ENCODE data around the gene DNAH6.

The DNAH6 gene

GRCh38 chr2:84793641-84794040 is 277.3 kb downstream of the DNAH6 start:
- DNase-seq (ENCODE audit: low read depth in 4 of 4, low spot score in 1 of 4), result no peak

DNA sequence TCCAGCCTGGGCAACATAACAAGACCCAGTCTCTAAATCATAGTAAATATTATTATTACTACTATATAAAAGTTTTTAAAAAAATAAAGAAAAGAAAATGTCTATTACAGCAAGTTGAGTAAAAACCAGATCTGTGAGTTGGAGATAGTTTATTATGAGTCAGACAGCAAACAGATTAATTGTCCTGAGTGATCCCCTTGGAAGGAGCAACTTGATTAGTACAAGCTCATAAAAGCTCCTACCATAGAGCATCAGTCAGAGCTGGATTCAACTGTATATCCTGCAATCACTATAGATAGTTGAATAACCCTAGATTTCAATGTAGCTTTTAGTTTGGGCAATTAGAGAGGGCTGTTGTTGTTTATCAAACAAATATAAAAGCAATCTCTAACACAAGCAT is 280.5 kb downstream of the DNAH6 start:
- DNase-seq (ENCODE audit: low read depth in 4 of 4, low spot score in 1 of 4), result no peak

DNA sequence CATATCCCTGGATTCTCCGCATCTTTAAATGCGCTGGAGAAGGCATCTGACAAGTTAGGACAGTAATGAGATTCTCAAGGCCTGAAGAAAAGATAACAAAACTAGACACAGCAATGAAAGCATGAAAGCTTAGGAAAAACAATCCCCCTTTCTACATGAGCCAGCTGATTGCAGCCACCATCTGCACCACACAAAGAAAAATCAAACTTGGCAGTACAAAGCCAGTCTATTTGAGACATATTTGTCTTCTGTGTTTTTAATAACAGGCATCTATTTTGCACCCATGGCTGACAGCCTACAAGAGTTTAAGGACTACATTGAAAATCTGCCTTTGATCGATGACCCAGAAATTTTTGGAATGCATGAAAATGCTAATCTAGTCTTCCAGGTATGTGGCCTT is 281.0 kb downstream of the DNAH6 start:
- DNase-seq (ENCODE audit: low read depth in 4 of 4, low spot score in 1 of 4), result no peak

DNA sequence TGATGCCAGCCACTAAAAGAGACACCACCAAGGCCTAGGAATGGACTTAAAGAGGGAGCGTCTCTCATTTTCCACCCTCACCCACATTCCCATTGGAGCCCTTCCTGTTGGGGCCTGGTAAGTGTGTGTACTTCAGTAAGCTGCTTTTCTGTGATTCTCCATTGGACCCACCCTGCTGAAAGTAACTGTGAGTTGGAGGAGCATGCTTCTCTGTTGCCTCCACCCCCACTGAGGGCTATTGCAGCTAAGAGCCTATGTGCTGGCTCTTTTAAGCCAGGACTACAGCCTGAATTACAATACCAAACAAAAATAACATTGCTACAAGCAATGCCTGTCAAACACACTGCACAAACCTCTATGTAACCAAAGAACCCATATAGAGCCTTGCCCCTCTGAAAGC is 283.5 kb downstream of the DNAH6 start:
- no peak for DNase-seq (ENCODE audit: low read depth in 4 of 4, low spot score in 1 of 4)

DNA sequence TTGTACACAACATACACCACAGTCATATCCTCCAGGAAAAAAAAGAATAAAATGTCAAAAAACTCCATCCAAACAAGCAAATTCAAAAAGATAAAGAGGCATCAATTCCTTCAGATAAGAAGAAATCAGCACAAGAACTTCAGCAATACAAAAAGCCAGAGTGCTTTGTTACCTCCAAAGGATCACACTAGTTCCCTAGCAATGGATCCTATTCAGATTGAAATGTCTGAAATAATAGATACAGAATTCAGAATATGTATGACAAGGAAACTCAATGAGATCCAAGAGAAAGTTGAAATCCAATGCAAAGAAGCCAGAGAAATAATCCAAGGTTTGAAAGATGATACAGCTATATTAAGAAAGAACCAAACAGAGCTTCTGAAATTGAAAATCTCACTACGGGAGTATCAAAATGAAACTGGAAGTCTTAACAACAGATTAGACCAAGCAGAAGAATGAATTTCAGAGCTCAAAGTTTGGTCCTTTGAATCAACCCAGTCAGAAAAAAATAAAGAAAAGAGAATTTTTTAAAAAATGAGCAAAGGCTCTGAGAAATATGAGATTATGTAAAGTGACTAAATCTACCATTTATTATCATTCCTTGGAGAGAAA is 284.0 kb downstream of the DNAH6 start:
- DNase-seq (ENCODE audit: low read depth in 4 of 4, low spot score in 1 of 4), result no peak

- DNase-seq (ENCODE audit: low read depth in 4 of 4, low spot score in 1 of 4), result no peak
These were observed 285.5 kb downstream of the DNAH6 start for GRCh38 chr2:84801811-84802210.

DNA sequence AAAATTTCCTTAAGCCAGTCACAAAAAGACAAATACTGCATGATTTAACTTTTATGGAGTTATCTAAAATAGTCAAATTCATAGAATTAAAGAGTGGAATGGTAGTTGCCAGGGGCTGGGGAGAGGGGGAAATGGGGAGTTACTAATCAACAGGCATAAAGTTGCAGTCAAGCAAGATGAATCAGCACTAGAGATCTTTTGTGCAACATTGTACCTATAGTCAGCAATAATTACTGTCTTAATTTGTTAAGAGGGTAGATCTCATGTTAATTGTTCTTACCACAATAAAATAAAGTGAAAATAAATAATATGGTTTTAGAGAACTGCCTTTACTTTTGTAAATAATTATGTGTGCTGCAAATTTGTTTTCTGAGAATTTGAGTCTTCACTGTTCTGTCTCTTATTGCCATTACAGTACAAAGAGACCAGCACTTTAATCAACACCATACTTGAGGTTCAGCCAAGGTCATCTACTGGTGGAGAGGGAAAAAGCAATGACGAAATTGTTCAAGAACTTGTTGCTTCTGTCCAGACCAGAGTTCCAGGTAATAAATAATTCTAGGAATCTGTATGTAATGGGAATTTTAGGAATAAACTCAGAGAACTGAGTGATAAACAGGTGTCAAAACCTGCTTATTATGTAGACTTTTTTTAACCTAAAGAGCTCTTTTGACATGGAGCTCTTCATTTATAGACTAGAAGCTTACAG is 289.1 kb downstream of the DNAH6 start:
- DNase-seq (ENCODE audit: low read depth in 4 of 4, low spot score in 1 of 4), result no peak

GRCh38 chr2:84807063-84807485 is 290.8 kb downstream of the DNAH6 start:
- DNase-seq (ENCODE audit: low read depth in 4 of 4, low spot score in 1 of 4), result no peak

DNA sequence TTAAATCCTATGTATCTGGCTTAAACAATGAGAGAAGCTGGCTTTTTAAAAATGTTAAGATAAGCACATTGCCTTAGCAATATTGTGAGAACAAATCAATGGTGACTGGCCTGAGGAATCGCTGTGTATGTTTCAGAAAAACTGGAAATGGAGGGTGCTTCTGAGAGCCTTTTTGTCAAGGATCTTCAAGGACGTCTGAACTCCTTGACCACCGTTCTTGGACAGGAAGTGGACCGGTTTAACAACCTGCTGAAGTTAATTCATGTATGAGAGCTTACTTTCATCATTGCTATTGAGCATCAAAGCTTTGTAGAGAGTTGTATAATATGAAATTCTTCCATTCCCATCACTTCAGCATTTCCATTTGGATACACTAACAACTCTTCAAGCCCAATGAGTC is 292.0 kb downstream of the DNAH6 start:
- no peak for DNase-seq (ENCODE audit: low read depth in 4 of 4, low spot score in 1 of 4)

- DNase-seq (ENCODE audit: low read depth in 4 of 4, low spot score in 1 of 4), result no peak
These were observed 295.6 kb downstream of the DNAH6 start for GRCh38 chr2:84811839-84812431.

GRCh38 chr2:84815146-84815545 is 298.8 kb downstream of the DNAH6 start:
- no peak for DNase-seq (ENCODE audit: low read depth in 4 of 4, low spot score in 1 of 4)

GRCh38 chr2:84816426-84817026 is 300.2 kb downstream of the DNAH6 start:
- no peak for DNase-seq (ENCODE audit: low read depth in 4 of 4, low spot score in 1 of 4)

DNA sequence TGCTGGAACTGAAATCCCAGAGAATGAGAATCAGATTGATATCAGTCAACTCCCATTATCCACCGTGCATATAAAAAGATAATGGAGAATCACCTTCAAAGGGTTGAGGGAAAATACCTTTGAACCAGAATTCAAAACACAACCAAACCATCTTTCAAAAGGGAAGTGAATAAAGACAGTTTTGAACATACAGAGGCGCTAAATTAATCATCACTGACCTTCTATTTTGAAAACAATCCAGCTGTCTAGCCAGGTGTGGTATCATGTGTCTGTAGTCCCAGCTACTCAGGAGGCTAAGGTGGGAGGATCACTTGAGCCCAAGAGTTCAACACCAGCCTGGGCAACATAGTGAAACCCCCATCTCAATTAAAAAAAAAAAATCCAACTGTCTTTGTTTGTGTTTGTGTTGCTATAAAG is 300.9 kb downstream of the DNAH6 start:
- DNase-seq (ENCODE audit: low read depth in 4 of 4, low spot score in 1 of 4), result no peak

- DNase-seq (ENCODE audit: low read depth in 4 of 4, low spot score in 1 of 4), result no peak
These were observed 305.5 kb downstream of the DNAH6 start for GRCh38 chr2:84821806-84822205.

- no peak for DNase-seq (ENCODE audit: low read depth in 4 of 4, low spot score in 1 of 4)
These were observed 306.9 kb downstream of the DNAH6 start for GRCh38 chr2:84823229-84823628.

GRCh38 chr2:84823788-84824187 is 307.5 kb downstream of the DNAH6 start:
- DNase-seq (ENCODE audit: low read depth in 4 of 4, low spot score in 1 of 4), result no peak

DNA sequence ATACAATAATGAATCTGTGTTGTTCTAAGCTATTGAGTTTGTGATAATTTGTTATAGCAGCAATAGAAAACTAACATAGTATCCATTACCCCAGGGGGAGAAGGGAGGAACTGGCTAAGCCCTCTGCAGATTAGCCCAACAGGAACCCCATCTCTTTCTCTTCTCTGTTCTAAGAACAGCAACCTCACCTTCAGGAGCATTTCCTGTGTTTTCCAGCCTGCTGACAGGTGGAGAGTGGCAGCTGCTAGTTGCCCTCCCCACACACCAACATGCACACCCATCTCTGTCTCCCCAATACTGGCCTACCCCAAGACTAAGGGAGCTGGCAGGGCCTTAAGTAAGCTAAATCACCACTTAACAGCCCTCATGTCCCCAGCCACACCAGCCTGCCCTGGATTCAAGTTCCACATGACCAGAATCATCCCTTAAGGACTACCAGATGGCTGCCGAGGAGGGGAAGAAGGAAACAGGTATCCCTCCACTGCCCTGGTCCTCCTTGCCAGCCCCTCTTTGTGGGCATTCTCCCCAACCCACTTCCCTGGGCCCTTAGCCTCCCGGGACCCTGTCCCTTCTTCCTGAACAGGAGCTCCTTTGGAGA is 311.8 kb downstream of the DNAH6 start:
- DNase-seq (ENCODE audit: low read depth in 4 of 4, low spot score in 1 of 4), result no peak

GRCh38 chr2:84829693-84830092 is 313.4 kb downstream of the DNAH6 start:
- no peak for DNase-seq (ENCODE audit: low read depth in 4 of 4, low spot score in 1 of 4)

- DNase-seq (ENCODE audit: low read depth in 4 of 4, low spot score in 1 of 4), result no peak
These were observed 313.8 kb downstream of the DNAH6 start for GRCh38 chr2:84830095-84830494.

DNA sequence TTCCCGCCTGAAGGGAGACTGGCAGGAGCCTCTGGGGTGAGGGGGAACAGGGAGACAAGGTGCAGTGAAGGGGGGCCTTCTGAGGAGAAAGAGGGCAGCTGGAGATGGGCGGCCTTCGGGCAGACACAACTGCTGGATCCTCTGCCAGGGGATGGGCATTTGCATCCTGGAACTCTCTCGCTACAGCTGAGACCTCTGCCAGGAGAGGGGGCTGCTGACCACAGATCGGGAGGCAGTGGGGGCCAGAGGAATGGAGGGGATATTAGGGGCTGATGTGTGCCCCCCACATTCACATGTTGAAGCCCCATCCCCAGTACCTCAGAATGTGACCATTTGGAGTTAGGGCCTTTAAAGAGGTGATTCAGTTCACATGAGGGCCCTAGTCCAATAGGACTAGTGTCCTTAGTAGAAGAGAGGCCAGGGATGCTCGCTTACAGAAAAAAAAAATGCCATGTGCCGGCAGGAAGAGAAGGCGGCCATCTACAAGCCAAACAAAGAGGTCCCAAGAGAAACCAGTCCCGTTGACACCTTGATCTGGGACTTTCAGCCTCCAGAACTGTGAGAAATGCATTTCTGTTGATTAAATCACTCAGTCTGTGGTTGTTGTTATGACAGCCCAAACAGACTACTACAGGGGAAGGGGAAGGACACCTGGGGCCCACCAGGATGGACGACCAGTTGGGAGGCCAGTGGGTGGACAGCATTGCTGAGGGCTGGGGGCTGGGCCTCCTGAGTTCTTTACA is 314.6 kb downstream of the DNAH6 start:
- DNase-seq (ENCODE audit: low read depth in 4 of 4, low spot score in 1 of 4), result no peak

DNA sequence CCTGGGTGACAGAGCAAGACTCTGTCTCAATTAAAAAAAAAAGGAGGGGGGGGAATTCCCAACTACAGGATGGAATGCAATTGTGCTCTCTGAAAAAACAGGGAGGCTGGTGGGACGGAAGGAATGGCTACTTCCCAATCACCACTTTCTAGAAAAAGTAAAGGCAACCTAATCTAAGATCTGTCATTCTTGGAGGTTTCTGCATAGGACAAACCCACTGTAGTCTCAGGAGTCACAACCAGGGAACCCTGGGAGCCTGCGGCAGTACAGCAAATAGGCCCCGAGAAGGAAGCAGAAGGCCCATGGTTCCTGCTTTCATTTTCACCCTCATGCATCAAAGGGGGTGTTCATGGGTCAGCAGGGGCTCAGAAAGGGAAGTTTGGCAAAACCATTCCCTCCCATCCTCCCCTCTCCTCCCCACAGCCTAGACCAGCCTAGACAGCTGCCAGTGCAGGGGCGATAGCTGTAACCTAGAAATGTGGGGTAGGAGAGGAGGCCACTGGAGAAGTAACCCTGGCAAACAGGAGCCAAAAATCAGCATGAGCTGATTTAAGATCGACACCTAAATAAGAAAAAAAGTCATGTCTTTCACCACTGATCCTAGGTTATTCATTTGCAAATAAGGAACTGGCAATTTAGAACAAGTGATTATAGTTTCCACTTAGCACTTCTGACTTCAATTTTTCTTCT is 316.6 kb downstream of the DNAH6 start:
- DNase-seq (ENCODE audit: low read depth in 4 of 4, low spot score in 1 of 4), result no peak
